ENCODE measurements around the gene ZKSCAN4. TPM values are rescaled to one million over a fixed set of nuclear protein-coding genes. Genes with fewer than 3 reads are reported as not detected.
A peak's percentile ranks its signal among the peaks of the same experiment; 100 is the strongest.

ZKSCAN4 gene
- total RNA-seq, 1 donor from 2014 or later, result 4.8 TPM

DNA sequence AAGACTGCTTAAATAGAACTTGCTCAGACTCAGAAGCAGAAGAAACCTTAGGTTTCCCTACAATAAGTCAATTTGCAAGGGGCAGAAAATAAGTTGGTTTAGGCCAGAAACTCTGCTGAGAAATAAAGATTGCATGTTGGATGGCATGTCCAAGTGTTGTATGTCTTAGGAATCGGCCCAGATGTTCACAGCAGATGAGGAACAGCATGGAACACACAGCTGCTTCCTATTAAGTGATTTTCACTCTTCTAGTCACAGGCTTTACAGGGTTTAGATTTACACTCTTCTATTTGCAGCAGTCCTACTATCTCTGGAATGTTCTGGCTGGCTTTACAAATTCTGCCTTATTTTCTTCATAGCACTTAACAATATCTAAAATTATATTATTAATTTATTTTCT, 3.2 kb downstream of the ZKSCAN4 start:
- no peak for DNase-seq

GRCh38 chr6:28245206-28245941, 6.7 kb downstream of the ZKSCAN4 start:
- no peak for DNase-seq

DNA sequence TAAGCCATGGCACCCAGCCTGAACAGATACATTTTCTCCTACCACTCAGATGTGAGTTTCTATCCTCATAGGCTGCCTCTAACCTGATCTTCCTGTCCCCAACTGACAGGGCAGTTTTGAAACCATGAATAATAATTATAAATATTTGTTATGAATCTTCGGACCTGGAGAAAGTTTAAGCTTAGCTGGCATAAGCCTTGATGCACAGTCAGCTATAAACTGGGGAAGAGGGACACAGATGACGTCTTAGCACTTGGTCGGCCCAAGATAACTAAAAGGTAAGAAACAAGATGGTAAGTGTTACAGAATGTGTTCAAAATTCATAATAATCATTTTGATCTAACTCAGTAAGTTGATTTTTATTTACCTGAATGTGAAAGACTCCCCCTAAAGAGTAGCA, 8.1 kb downstream of the ZKSCAN4 start:
- DNase-seq, result no peak

DNA sequence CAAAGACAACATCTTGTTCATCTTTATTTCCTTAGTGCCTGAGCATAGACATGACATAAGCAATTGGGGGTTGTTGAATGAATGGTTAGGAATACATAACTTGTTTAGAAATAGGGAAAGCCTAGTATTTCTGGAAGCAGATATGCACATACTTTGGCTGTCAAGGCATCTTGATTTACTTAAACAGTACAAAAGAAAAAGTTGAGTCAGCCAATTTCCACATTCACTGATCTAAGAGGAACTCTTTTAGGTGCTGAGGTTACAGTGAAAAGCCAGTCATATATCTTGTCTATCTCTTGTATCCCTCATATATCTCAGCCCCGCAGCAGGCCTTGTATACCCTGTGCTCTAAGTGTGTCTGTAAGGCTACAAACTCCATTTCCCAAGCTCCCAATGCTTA, 11.6 kb downstream of the ZKSCAN4 start:
- no peak for DNase-seq

- DNase-seq, result no peak
Measured at GRCh38 chr6:28239636-28240035, 12.4 kb downstream of the ZKSCAN4 start.

DNA sequence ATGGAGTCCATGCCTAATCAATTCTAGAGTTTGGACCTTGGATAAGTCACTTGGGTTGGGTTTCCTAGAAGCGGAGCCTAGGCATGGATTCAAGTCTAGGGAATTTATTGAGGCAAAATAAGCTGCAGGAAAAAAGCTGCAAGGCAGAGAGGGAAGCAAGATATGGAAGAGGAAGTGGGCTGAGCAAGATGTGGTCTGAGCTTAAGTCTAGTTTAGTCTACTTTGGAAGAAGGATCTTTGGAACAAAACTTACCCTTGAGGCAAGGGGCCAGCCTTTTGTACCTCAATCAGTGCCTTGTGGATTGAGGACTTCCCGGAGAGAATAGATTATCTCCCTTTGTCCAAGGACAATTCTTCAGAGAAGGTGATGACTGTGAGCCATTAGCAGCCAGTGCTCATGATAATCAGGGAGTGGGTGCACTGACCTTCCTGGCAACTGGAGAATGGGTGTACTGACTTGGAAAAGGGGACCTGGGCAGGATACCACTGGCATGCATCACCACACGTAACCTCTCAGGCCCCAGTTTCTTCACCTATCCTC, 16.1 kb downstream of the ZKSCAN4 start:
- DNase-seq, result no peak

- no peak for DNase-seq
Measured at GRCh38 chr6:28232785-28233184, 19.3 kb downstream of the ZKSCAN4 start.

GRCh38 chr6:28226460-28226859, 25.6 kb downstream of the ZKSCAN4 start:
- DNase-seq, result no peak

GRCh38 chr6:28225056-28225834, 26.8 kb downstream of the ZKSCAN4 start, which contains the start of gene ZSCAN9:
Gene ZSCAN9, plus strand, starts transcription at chr6:28225275. Its CDS starts 1,810 bp downstream, at chr6:28227085.
- peak; percentile 93 for DNase-seq

- DNase-seq, result no peak
Measured at GRCh38 chr6:28224131-28225055, 27.7 kb downstream of the ZKSCAN4 start.

- no peak for DNase-seq
Measured at GRCh38 chr6:28220257-28221133, 31.6 kb downstream of the ZKSCAN4 start.

DNA sequence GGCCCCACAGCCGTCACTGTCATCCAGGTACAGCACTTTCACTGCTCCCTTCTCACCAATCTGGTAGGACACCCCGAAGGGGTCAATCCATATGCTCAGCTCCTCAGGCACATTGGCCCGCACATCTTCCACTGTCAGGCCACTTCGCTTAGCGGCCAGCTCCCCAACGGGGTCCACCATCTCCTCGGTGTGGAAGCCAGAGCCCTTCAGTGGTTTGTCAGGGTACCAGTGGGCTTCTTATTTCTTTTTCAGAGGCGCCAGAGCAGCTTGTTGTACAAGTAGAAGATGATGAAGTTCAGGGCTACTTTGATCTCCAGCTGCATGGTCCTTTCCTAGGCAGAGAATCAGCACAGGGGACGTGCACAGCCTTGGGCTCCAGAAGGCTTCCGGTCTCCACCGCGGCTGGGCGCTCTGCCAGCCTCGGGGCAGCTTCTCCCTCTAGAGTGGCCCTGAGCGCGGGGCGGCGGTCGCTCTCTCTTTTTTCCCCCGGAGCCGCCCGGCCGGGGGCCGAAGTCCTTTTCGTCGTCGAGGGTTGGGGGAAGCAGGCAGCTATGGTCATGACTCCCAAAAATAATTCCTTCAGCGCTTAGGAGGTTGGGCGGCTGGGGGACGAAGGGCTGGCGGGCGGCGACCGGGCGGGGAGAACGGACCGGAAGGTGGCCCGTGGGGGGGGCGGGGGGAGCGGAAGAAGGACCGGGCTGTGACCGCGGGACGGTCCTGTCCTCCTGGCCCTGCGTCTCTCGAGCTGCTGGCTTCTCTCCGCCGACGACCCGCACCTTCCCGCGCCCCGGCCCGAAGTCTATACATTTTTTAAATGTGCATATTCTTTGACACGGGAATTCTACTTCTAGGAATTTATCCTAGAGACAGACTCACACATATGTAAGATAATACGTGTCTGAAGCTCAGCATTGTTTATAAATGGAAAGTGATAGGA, 33.5 kb downstream of the ZKSCAN4 start:
- peak; percentile 81 for DNase-seq

GRCh38 chr6:28217890-28218289, 34.2 kb downstream of the ZKSCAN4 start:
- no peak for DNase-seq

- DNase-seq, result no peak
Measured at GRCh38 chr6:28215425-28215824, 36.6 kb downstream of the ZKSCAN4 start.

DNA sequence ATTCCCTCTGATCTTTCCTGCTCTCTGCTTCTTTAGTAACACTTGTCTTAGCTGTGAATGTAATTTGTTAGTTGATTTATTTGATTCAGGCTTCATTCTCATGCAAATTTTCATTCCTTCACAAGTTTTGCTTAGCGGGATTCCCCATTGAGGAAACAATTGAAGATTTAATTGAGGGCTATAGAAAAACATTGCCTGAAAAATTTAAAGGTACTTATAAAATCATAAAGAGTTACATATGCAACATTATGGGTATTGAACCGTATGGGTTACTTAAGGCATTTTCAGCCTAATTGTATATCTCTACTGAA, 38.9 kb downstream of the ZKSCAN4 start:
- no peak for DNase-seq

DNA sequence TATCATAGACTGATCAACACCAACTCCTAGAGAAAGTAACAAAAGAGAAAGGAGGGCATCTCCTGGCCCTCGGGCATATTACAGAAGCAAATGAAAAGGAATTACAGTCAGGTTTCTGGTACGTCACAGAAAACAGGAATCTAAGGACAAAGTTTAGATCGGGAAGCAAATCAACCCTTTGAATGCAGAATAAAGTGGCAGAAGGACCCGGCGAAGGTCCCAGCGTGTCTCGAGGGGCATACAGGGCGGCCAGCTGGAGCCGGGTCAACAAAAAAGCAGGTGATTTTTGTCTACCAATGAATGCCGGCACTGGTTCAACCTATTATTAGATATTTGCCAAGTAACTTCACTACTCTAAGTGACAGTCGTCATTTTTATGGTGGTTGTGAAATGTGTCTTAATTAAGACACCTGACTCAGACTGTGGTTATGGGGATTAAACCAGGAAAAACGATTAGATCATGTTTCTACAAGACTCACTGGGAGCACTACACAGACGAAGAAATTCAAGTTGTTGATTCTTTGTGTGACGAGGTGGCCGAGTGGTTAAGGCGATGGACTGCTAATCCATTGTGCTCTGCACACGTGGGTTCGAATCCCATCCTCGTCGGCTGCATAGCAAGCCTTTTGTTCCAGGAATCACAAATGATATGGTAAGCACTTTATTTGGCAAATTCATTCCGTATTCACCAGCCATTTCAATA, 39.4 kb downstream of the ZKSCAN4 start:
- DNase-seq, result peak; percentile 74

DNA sequence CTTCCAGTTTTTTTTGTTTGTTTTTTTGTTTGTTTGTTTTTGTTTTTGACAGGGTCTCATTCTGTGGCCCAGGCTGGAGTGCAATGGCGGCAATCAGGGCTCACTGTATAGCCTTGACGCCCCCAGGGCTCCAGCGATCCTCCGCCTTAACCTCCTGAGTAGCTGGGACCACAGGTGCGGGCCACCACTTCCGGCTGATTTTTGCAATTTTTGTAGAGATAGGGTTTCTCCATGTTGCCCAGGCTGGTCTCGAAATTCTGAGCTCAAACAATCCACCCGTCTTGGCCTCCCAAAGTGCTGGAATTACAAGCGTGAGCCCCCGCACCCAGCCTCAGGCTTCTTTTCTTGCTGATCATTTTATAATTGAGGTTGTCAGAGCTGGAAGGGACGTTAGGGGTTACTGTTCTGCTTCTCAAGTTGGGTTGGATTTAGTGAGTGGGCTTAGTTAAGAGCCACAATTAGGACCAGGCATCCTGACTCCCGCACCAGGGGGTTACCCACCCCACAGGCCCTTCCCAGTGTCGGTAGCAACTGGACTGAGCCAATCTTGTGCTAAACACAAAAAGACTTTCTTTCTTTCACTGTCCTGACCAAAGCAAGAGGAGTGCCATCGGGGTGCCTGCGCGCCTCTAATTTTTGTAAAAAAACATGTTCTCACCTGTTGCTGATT, 40.1 kb downstream of the ZKSCAN4 start:
- DNase-seq, result peak; percentile 26

DNA sequence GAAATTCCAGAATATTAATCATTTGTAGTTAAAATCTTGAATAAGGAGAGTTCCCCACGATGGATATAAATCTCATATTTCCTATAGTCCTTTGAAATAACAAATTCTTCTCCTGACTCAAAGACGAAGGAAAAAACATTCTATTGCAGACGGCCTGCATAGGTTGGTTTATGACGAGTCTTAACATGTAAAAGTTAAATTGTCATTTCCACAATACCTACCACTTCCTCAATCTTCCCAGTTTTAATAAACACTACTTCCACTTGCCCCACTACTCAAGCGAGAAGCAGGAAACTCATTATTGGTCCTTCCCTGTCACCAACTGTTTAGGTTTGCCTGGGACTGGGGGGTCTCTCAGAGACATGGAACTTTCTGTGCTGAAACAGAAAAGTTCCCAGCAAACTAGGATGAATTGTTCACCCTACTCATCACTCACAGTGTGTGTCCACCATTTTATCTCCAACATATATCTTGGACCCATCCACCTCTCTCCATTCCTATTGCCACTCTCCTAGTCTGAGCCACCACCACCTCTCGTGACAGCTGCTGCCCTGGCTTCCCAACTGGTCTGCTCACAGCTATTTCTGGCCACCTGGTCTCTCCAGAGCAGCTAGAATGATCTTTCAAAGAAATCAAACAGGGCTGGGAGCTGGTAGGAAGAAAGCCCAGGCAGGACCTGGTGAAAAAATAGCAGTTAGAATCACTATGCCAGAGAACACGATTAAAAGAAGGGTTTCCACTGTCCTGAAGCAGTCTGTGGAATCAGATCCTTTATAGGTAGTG, 42.1 kb downstream of the ZKSCAN4 start:
- DNase-seq, result peak; percentile 63

Measured in tongue (tissue), 2 donors.